IPS-18c (cell line): ENCODE results near the gene HES7.

Source experiments
- H3K4me3 ChIP-seq: 2 replicates; pipeline ENCODE4 v1.7.0; 2013; ENCODE audit warnings: low read depth, mild to moderate bottlenecking, low read length, moderate library complexity; ENCODE audit not compliant: insufficient read depth
- H3K9me3 ChIP-seq: one replicate; pipeline ENCODE4 v1.6.1; 2013; ENCODE audit warnings: mild to moderate bottlenecking, low read length, moderate library complexity; ENCODE audit not compliant: control insufficient read depth, insufficient read depth

The HES7 gene

DNA sequence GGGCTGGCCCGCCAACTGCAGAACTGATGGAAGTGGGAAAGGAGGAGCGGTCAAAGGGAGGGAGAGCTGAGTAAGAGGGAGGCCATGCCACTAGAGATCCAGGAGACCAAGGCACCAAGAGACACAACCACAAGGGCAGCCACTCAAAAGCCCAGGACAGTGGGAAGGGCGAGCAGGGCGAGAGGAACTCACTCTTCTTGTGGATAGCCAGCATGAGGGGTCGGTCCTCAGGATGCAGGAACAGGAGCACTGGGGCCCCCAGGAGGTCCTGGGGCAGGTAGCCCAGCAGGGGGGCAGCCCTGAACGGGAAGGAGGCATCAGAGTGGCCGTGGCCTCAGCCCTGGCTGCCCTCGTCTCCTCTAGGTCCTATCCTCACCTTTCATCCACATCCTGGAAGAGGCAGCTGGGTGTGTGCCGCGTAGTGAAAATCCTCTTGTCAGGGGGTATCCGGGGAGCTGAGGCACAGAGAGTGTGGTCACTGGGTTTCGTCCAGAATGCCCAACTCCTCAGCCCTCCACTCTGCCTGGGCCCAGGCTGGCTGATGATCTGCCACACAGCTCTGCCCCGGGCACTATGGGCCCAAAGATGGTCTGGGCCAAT lies 24.0 kb upstream of the HES7 start:
- Histone ChIP-seq H3K4me3 (no peak overlapping the region), H3K9me3 (peaks cover 4% of the 10 kb centered on the region)

DNA sequence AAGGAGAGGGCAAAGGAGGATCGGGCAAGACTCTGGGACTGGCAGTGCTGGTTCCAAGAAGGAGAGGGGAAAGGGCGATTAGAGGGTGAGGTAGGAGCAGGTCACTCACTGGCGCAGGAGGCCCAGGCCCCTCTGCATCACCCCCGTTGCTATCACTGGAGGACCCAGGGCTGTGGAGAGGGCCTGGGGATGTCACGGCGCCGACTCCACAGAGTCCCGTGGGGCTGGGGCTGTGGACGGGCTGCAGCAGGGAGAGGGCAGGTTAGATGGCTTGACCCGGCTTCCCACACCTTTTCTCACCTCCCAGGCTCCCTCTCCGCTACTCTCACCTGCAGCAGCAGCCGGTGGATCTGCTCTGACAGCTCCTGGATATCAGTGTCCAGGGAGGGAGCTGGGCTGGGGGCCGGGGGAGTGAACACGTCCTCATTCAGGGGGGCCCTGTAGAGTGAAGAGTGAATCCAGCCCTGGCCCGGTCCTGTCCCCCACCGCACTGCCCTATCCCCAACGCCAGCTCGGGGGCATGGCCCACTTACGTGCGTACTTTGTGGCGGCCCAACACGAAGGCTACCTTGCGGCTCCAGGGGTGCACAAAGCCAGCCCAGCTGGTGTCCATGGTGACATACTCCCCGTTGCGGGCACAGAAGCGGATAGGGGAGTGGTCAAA lies 23.4 kb upstream of the HES7 start:
- no peak overlapping the region for H3K4me3 ChIP-seq
- H3K9me3 ChIP-seq, result peaks cover 4% of the 10 kb centered on the region

DNA sequence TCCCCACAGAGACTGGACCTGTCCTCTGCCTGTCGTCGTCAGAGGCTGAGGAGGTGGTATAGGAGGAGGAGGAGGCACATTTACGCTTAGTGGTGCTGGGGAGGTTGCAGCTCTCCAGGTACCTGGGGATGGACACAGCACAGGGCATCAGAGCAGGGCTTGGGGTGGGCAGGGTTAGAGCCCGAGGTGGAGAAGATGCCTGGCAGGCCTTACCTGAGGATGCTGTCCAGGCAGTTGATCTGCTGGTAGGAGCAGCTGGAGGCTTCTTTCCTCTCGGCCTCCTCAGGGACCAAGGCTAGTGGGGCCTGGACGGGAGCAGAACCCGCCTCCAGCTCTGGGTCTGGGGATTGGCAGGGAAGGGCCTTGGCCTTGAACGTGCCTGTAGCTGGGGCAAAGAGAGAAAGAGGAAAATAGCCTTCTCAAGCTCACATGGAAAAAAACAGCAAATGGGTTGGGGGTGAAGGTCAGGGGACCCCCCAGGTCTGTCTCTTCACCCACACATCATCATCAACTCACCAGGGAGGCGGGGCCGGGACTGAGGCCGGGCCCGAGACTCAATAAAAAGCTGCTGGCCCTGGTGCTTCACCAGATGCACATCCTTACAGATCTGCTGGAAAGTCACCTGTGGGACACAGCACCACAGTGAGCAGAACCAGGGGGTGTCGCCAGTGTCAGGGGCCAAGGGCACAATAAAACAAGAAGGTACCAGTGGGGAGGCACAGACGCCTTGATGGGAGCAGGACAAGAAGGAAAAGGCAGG lies 22.7 kb upstream of the HES7 start:
- peaks cover 4% of the 10 kb centered on the region for H3K9me3 ChIP-seq
- H3K4me3 ChIP-seq, result no peak overlapping the region

DNA sequence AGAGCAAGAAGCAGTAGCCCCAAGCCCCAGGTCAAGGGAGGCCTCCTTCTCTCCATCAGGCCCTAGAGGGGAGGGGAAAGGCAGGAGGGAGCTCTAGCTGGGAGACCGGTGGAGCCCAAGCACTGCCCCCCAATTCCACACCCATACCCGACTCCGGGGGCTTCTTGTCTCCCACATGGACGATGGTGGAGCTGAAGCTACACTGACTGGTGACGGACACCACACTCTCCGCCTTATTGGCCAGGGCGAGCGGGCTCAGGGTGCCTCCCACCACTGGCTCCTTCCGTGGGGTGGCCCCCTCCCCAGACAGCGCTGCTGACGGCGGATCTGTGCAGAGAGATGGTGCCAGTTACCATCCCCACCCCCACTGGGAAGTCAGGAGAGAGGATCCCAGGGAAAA lies 21.9 kb upstream of the HES7 start:
- Histone ChIP-seq H3K9me3 (peaks cover 4% of the 10 kb centered on the region), H3K4me3 (no peak overlapping the region)

DNA sequence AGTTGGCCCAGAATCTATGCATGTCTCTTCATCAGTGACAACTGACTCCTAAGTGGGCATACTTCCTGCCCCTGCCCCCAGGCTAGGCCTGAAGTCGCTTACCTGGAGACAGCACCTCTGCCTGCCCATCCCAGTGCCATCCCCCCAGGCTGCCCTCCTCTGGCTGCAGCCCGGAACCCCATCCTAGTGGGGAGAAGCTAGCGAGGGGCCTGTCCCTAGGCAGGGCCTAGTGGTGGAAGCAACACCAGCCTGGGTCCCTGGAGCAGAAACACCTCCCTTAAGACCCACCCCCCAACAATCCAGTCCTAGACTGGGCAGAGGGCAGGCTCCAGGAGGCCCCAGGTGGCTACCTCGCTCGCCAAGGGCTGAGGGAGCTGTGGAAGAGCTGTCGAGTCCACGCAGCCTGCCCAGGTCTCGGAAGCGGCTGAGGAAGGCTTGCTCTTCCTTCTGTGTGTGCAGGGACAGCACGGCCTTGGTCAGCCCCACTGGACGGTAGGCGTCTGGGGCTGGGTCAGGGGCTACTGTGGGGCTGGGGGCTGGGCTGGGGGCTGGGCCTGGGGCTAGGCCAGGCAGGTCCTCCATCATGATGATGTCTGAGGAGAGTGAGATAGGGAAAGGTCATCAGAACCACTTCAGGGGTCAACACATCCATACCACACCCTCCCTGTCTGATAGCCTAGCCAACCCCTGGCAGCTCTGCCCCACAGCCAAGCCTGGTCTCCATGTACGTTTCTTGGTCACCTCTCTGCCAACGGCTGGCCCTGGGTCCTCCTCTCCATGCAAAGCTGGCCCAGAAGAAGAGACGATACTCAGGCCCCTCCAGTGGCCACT lies 20.7 kb upstream of the HES7 start:
- H3K9me3 ChIP-seq, result peaks cover 2% of the 10 kb centered on the region
- no peak overlapping the region for H3K4me3 ChIP-seq

DNA sequence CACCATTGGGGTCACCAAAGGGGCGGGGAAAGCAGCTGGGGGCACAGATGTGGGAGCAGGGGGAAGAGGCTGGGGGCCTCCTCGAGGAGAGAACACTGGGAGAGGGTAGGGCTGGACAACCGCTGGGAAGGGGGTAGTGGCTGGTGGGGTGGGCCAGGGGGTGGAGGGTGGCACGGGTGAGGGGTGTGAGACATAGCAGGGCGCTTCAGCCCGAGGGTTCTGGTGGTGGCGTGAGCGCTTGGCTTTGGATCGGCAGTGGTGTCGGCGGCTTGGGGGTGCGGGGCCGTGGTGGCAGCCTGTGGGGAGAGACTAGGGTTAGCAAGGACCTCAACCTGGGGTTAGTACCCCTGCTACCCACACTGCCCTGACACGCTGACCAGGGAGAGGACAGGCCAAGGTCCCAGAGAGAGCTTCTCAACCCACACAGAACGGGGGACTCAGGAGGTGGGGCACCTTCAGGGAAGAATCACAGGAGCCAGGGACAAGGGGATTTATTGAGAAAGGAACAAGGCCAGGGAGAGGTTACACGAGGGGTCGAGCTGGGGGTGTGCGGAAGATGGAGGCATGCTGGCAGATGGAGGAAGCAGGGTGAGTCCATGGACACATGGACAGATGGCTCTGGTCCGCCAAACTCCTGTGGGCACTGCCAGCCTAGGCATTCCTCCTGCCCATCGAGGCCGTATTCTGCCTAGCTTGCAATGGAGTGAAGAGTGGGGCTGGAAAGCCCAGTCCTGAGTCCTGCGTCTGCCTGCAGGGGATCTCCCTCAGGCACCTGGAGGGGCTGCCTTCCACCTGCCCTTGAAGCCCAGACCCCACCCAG lies 19.9 kb upstream of the HES7 start:
- H3K9me3 ChIP-seq, result peaks cover 2% of the 10 kb centered on the region

DNA sequence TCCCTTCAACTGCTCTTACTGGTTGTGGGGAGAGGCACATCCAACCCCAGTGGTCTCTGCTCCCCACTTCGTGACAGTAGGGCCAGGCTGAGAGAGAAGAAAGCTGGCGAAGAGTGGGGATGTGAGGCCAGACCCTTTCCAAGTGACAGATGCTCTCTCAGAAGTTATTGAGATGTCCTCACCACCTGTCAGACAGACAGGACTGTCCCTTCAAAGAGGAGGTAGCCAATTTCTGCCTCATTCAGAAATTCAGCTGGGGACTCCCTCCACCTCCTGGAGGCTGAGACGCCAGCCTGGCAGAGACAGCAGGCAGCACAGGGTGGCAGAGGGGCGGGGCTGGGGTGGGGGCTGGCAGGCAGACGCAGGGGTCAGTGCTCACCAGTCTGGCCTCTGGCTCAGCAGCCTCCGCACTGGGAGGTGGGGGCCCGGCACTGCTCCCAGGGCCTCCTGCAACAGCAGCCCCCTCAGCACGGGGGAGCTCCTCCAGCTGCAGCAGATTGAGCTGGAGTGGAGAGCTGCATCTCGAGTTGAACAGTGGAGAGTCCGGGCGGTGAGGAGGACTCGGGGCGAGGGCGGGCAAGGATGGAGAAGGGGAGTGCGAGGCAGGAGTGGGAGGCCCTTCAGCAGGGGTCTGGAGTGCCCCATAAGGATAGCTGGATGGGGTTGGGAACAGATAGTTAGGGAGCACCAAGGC lies 19.1 kb upstream of the HES7 start:
- Histone ChIP-seq H3K9me3 (no peaks in the 10 kb centered on the region), H3K4me3 (no peak overlapping the region)

More for the DNA sequence above, 19.9 kb upstream of the HES7 start:
- no peak overlapping the region for H3K4me3 ChIP-seq

DNA sequence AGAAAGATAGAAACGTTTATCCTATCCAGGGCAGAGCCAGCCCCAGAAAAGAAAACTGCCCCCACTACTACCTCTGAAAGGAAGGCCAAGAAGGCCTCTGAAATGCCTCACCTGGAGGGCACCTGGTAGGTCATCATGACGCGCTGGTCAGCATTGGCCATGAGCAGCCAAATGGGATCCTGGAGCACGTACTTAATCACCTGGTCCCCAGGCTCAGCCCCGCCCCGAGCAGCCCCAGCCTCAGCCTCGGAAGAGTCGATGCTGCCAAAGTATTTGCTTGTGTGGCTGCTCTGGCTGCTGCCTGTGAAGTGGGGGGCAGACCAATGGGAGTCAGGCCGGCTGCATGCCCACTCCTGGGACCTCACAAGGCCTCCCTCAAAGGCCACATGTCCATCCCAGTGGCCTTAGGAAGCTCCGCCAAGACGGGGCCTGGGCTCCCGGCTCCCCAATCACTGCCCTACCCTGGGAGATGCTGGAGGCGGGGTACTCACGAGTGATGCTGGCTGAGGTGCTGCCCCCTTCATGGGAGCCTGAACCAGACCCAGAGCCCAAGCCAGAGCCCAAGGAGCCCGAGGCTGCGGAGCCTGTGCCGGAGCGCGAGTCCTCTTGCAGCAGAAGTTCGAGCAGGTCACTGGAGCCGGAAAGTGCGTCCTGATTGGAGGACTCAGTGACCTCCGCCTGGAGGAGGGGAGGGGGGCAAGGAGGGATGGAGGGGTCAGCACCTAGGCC lies 18.4 kb upstream of the HES7 start:
- Histone ChIP-seq H3K4me3 (no peak overlapping the region), H3K9me3 (no peaks in the 10 kb centered on the region)

DNA sequence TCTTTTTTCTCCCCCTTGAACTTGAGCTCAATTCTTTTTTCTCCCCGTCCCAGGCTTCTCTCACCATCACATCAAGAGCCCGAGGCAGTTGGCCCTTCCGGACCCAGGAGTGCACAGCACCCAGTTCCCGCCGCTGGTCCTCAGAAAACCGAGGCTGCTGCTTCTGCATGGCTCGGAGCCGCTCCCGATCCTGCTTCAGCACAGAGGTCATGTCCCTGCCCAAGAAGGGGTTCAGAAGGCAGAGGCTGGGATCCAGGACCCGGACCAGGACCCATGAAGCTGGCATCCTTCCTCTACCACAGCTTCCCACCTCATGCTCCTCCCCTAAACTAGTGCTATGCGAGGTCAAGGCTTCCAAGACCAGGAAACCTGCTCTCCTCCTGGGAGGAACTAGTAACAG lies 17.8 kb upstream of the HES7 start:
- H3K9me3 ChIP-seq, result no peaks in the 10 kb centered on the region
- no peak overlapping the region for H3K4me3 ChIP-seq

DNA sequence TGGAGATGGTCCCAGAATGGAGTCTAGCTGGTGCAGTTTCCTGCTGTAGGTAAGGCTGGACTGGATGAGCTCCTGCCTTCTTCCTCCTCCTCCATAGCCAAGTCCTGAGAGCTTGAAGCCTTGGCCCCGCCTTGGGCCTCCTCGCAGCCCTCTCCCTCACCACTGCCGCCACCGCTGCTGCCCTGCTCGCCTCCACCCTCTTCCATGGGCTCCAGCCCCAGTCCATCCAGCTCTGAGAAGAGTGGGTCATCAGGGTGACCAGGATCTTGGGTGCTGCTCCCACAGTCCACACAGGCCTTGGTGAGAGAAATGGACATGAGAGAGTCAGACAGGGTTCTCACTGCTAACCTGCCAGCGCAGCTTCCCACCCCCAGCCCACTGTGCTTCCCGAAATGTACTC lies 17.1 kb upstream of the HES7 start:
- Histone ChIP-seq H3K4me3 (no peak overlapping the region), H3K9me3 (no peaks in the 10 kb centered on the region)

DNA sequence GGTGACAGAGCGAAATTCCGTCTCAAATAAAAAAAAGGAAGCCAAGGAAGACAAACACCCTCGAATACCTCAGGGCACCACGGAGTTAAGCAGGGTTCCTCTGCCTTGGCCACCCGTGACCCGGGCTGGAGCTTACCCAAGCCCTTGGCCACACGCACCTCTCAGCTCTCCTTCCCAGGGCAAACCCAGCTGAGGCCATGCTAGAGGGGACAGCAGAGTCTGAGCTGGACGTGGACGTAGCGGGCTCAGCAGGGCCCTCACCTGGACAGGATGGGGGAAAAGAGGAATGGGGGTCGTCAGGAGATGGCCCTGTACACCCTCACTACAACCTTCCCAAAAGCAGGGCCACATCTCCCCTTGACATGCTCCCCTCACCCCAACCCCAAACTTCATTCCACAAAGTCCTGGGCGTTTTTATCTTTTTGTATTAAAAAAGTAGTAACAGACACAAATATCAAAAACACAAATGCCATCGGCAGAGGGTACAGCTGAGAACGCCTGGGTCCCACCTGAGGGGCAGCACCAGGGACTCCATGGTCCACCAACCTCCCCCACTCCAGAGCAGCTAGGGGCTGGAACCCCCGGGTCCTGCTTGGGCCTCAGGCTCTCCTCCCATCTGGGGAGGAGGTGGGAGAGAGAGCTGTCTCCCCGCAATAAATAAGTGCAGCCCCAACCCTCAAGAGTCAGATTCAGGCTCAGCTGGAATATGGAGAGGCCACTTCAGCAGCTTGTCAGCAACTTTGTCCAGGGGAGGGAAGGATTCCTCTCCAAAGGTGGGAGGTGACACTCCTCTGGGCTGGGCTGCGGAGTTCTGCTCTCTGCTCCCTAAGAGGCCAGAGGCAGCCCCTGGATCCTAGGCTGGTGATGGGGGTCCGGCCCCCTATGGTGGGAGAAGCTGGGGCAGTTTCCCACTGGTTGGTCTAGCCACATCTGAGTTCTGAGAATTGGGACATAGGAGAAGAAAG lies 16.4 kb upstream of the HES7 start:
- H3K9me3 ChIP-seq, result no peaks in the 10 kb centered on the region
- no peak overlapping the region for H3K4me3 ChIP-seq

DNA sequence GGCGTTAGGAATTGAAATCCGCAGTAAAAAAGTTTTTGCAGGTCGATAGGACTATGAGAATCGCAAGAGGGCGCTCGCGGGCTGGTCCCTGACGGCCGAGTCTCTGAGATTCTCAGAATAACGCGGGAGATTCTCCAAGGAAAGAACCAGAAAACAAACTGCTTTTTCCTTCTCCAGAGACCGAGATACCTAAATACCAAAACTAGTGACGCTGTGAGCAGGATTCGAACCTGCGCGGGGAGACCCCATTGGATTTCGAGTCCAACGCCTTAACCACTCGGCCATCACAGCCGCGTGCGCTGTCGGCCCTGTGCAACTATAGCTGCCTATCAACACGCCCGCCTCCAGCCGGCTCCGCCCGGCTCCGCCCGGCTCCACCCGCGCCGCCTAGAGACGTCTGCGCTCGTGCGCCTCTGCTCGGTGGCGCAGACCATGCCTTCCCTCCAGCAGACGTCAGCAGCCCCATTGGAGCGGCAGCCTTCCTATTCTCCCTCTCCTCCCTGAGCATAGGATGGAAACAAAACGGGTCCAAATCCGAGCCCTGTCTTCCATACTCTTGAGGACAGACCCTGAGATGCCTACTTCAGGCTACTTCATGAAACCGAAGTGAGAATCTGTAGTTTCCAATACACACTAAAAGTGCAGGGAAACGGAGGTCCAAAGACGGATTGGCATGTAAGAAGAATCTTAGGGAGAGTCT lies 14.9 kb upstream of the HES7 start:
- peak overlapping the region; percentile 73 for H3K4me3 ChIP-seq

DNA sequence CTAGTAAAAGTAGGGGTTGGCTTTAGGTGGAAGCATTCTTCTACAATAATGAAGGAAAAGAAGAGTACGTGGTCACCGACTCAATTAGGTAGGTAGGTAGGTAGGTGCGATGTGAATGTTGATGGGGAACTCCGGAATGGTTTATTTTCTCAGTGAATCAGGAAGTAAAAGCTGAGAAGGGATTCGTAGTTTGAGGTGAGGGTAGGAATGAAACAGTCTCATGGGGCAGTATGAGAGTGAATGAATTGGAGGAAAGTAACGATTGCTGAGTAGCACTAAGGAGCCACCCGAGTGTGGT lies 14.4 kb upstream of the HES7 start:
- Histone ChIP-seq H3K4me3 (peak overlapping the region; percentile 73; the same call in 1 of the 2 replicates), H3K9me3 (no peaks in the 10 kb centered on the region)

More for the DNA sequence above, 14.9 kb upstream of the HES7 start:
- H3K9me3 ChIP-seq, result no peaks in the 10 kb centered on the region

DNA sequence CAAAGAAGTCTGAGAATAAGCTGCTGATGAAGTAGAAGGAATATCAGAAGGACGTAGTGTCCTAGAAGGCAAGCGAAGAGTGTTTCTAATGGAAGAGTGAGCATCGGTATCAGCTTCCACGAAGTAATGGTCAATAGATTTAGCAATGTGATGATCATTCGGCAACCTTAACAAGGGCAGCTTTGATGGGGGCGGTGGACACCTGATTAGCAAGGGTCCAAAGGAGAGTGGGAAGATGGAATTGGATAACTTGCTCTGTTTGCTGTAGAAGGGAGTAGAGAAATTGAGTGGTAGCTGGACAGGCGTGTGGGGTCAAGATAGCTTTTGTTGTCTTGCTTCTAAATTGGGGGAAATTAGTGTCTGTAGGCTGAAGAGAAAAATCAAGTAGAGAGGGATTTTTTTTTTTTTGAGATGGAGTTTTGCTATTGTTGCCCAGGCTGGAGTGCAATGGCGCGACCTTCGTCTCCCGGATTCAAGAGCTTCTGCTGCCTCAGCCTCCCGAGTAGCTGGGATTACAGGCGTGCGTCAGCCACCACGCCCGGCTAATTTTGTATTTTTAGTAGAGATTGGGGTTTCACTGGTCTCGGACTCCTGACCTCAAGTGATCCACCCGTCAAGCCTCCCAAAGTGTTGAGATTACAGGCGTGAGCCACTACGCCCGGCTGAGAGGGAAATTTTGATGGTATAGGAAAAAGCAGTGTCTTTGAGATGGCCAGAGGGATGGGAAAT lies 13.9 kb upstream of the HES7 start:
- Histone ChIP-seq H3K9me3 (no peaks in the 10 kb centered on the region), H3K4me3 (peak overlapping the region; percentile 73; the same call in 1 of the 2 replicates)
